Right lobe of liver (tissue), 6 donors: ENCODE results near the gene NRXN3. TPM values are rescaled to one million over a fixed set of nuclear protein-coding genes. Genes with fewer than 3 reads are reported as not detected.

Experiments
- ATAC-seq, 4 donors: fragments of 200-7000 bp; cut with Tn5 transposase; one replicate each; pipeline ENCODE4 v1.9.1; 2020; ENCODE audit warnings: mild to moderate bottlenecking in 4 of 4, moderate library complexity in 4 of 4
- DNase-seq, 3 donors: peaks; one replicate each; pipeline ENCODE4 v3.0.0-alpha.2; 2020
- H3K27ac ChIP-seq, 3 donors: fragments of 200-600 bp; one replicate each; pipeline ENCODE4 v1.8.0; 2022
- H3K27me3 ChIP-seq, 2 donors: fragments of 200-600 bp; one replicate each; pipeline ENCODE4 v1.8.0; 2022
- H3K36me3 ChIP-seq, 4 donors: fragments of 200-600 bp; sonication (generic) in 1 of 4; one replicate each; pipeline versions ENCODE4 v1.5.1 to v1.8.0; 2017 to 2022; ENCODE audit warnings: control low read depth in 1 of 4
- H3K4me1 ChIP-seq, 4 donors: fragments of 200-600 bp; sonication (generic) in 1 of 4; one replicate each; pipeline versions ENCODE4 v1.5.1 to v1.8.0; 2017 to 2022; ENCODE audit warnings: control low read depth in 1 of 4
- H3K4me3 ChIP-seq, 3 donors: fragments of 200-600 bp; one replicate each; pipeline ENCODE4 v1.8.0; 2022
- H3K9me3 ChIP-seq, 4 donors: fragments of 200-600 bp; sonication (generic) in 1 of 4; one replicate each; pipeline versions ENCODE4 v1.5.1 to v1.8.0; 2017 to 2022; ENCODE audit warnings: control low read depth in 1 of 4
- CTCF ChIP-seq, 4 donors: fragments of 200-600 bp in 3 of 4; fragments of 450-650 bp in 1 of 4; IDR thresholded peaks; one replicate each; pipeline versions ENCODE4 v1.5.1 to v1.8.0; 2016 to 2022; ENCODE audit warnings: antibody characterized with exemption in 4 of 4, mild to moderate bottlenecking in 2 of 4
- POLR2A ChIP-seq: fragments of 450-650 bp; IDR thresholded peaks from one replicate; pipeline ENCODE4 v1.6.1; 2017; ENCODE audit warnings: antibody characterized with exemption, mild to moderate bottlenecking
- WGBS: methylation state at CpG from one replicate; pipeline ENCODE4 v1.1.6; 2018; ENCODE audit warnings: low coverage, low lambda C conversion rate; ENCODE audit not compliant: insufficient coverage; ENCODE audit errors: missing lambda C conversion rate; 5-methylcytosine and 5-hydroxymethylcytosine counted together
- intact Hi-C, 2 donors: fragments of 100-400 bp; cut with DNase I; formaldehyde crosslinking; loops; one replicate each; pipeline versions ENCODE4 v1.11.2 to v1.14.1; 2022
- total RNA-seq, 6 experiments: library from RNA; depleted of rRNA in 2 of 6; stranded (reverse); fragments of >200 nt in 2 of 6; fragmentation: NEBNext Ultra II Directional in 3 of 6; extraction: Animal tissue kit (Norgen Biotek cat#: 25700) in 3 of 6; gene quantifications; one replicate each; pipeline versions ENCODE4 v1.1.0 to v1.2.4, GENCODE V29; 2016 to 2023
- donor health status: DM: no; HTN: yes; CAD: no.
- donor health status: DM: no; HTN: no; CAD: no.
- donor health status: DM: no; HTN: no; CAD: no.
- donor health status: DM: no; HTN: yes; CAD: no.
- donor health status: DM: no; HTN: yes; CAD: no.

The NRXN3 gene
- total RNA-seq, 6 experiments from 2014 or later: 0.06 to 0.51 (median 0.23) TPM; not detected in 1

GRCh38 chr14:79242666-79243065 is 1072.5 kb downstream of the NRXN3 start:
- no peak for ATAC-seq
- Histone ChIP-seq H3K4me1 (no peaks in the 10 kb centered on the region), H3K9me3 (no peaks in the 10 kb centered on the region), H3K36me3 (no peaks in the 10 kb centered on the region), H3K27me3 (no peaks in the 10 kb centered on the region), H3K4me3 (no peak overlapping the region), H3K27ac (no peak overlapping the region)
- no peak for TF ChIP-seq CTCF (IDR thresholded peaks at IDR 0.05)
- no peak for TF ChIP-seq POLR2A
- intact Hi-C loops: no loop called here
- no peak for DNase-seq

- no peak for ATAC-seq
- Histone ChIP-seq H3K27ac (no peak overlapping the region), H3K4me3 (no peak overlapping the region), H3K4me1 (no peaks in the 10 kb centered on the region), H3K36me3 (no peaks in the 10 kb centered on the region), H3K9me3 (no peaks in the 10 kb centered on the region), H3K27me3 (no peaks in the 10 kb centered on the region)
- DNase-seq: no peak
- no peak for TF ChIP-seq POLR2A
- TF ChIP-seq CTCF (IDR thresholded peaks at IDR 0.05): no peak
- 39% methylated on average over 3 of the region's 3 CpGs for WGBS
- intact Hi-C loops: no loop called here
Measured at GRCh38 chr14:79246173-79246572, 1076.0 kb downstream of the NRXN3 start.

GRCh38 chr14:79248126-79248525 is 1078.0 kb downstream of the NRXN3 start:
- no peak for TF ChIP-seq CTCF (IDR thresholded peaks at IDR 0.05)
- no peak for TF ChIP-seq POLR2A
- Histone ChIP-seq H3K9me3 (no peaks in the 10 kb centered on the region), H3K36me3 (no peaks in the 10 kb centered on the region), H3K4me1 (no peaks in the 10 kb centered on the region), H3K4me3 (no peak overlapping the region), H3K27ac (no peak overlapping the region), H3K27me3 (no peaks in the 10 kb centered on the region)
- 56% methylated on average over 2 of the region's 2 CpGs for WGBS
- intact Hi-C loops: no loop called here
- ATAC-seq (no peak), DNase-seq (no peak)

- Histone ChIP-seq H3K36me3 (no peaks in the 10 kb centered on the region), H3K4me3 (no peak overlapping the region), H3K4me1 (no peaks in the 10 kb centered on the region), H3K27me3 (no peaks in the 10 kb centered on the region), H3K9me3 (no peaks in the 10 kb centered on the region), H3K27ac (no peak overlapping the region)
- 16% methylated on average over 2 of the region's 3 CpGs for WGBS
- ATAC-seq: no peak
- TF ChIP-seq CTCF (IDR thresholded peaks at IDR 0.05) (no peak), POLR2A (no peak)
- DNase-seq: no peak
- intact Hi-C loops: no loop called here
Measured at GRCh38 chr14:79248771-79249170, 1078.6 kb downstream of the NRXN3 start.

GRCh38 chr14:79251278-79251677 is 1081.1 kb downstream of the NRXN3 start:
- ATAC-seq (no peak), DNase-seq (no peak)
- no peaks in the 10 kb centered on the region for H3K27me3 ChIP-seq
- no peaks in the 10 kb centered on the region for H3K4me1 ChIP-seq
- intact Hi-C loops: no loop called here
- 63% methylated on average over 3 of the region's 4 CpGs for WGBS
- no peak for TF ChIP-seq POLR2A
- no peaks in the 10 kb centered on the region for H3K36me3 ChIP-seq
- no peak overlapping the region for H3K27ac ChIP-seq
- H3K9me3 ChIP-seq: no peaks in the 10 kb centered on the region
- H3K4me3 ChIP-seq: no peak overlapping the region
